DMS114 treated with DMSO at 0.1 percent for 48 hours (cell line): Measurements from ENCODE around the gene BLVRA.
A peak's percentile ranks its signal among the peaks of the same experiment; 100 is the strongest.
"Not testable (repeated sequence)": the region's sequence is repeated elsewhere in the genome, so short reads cannot be mapped to it uniquely, and the experiment has no call there.

Experiments
- DNase-seq: peaks from one replicate; lab custom pipeline; 2025; ENCODE audit not compliant: unreplicated experiment; lab: John Stamatoyannopoulos, UW

BLVRA gene

GRCh38 chr7:43799605-43800004 is 41.1 kb downstream of the BLVRA start:
- DNase-seq, result no peak

GRCh38 chr7:43803865-43804264 is 45.4 kb downstream of the BLVRA start:
- DNase-seq, result no peak

- DNase-seq, result no peak
Observed at GRCh38 chr7:43808410-43808809, 49.9 kb downstream of the BLVRA start.

- DNase-seq, result not testable (repeated sequence)
Observed at GRCh38 chr7:43810195-43810941, 51.9 kb downstream of the BLVRA start.

- no peak for DNase-seq
Observed at GRCh38 chr7:43815373-43815772, 56.9 kb downstream of the BLVRA start.

- DNase-seq, result not testable (repeated sequence)
Observed at GRCh38 chr7:43816046-43816797, 57.7 kb downstream of the BLVRA start.

GRCh38 chr7:43823425-43823824 is 64.9 kb downstream of the BLVRA start:
- not testable (repeated sequence) for DNase-seq

- no peak for DNase-seq
Observed at GRCh38 chr7:43823941-43824340, 65.5 kb downstream of the BLVRA start.

- DNase-seq, result not testable (repeated sequence)
Observed at GRCh38 chr7:43824513-43824912, 66.0 kb downstream of the BLVRA start.

GRCh38 chr7:43824963-43825362 is 66.5 kb downstream of the BLVRA start:
- DNase-seq, result no peak

- no peak for DNase-seq
Observed at GRCh38 chr7:43825391-43825808, 66.9 kb downstream of the BLVRA start.

- DNase-seq, result not testable (repeated sequence)
Observed at GRCh38 chr7:43830917-43831316, 72.4 kb downstream of the BLVRA start.

- DNase-seq, result peak; percentile 23
Observed at GRCh38 chr7:43834463-43835251, 76.2 kb downstream of the BLVRA start.

- no peak for DNase-seq
Observed at GRCh38 chr7:43838201-43838658, 79.8 kb downstream of the BLVRA start.

- no peak for DNase-seq
Observed at GRCh38 chr7:43843296-43843695, 84.8 kb downstream of the BLVRA start.

- DNase-seq, result no peak
Observed at GRCh38 chr7:43844257-43844656, 85.8 kb downstream of the BLVRA start.

- no peak for DNase-seq
Observed at GRCh38 chr7:43844662-43845061, 86.2 kb downstream of the BLVRA start.

GRCh38 chr7:43847496-43847895 is 89.0 kb downstream of the BLVRA start:
- no peak for DNase-seq

GRCh38 chr7:43849047-43849446 is 90.6 kb downstream of the BLVRA start:
- no peak for DNase-seq

- no peak for DNase-seq
Observed at GRCh38 chr7:43850348-43851116, 92.1 kb downstream of the BLVRA start.

- DNase-seq, result no peak
Observed at GRCh38 chr7:43851805-43852204, 93.3 kb downstream of the BLVRA start.
